NB4 (cell line): ENCODE data around the gene DTNBP1.

Experiments
- DNase-seq: peaks from one replicate; pipeline ENCODE4 v3.0.0; 2010; ENCODE audit warnings: low read depth
- H3K4me3 ChIP-seq: one replicate; pipeline ENCODE4 v1.5.1; 2011; ENCODE audit warnings: mild to moderate bottlenecking, low read depth, low read length, moderate library complexity
- MYC ChIP-seq: IDR thresholded peaks from 2 replicates; pipeline ENCODE4 v1.6.1; 2011; ENCODE audit warnings: low read depth, low read length
- POLR2A ChIP-seq: IDR thresholded peaks from 2 replicates; pipeline ENCODE4 v1.6.1; 2011; ENCODE audit warnings: mild to moderate bottlenecking; ENCODE audit not compliant: insufficient read length; ENCODE audit errors: extremely low read depth
- TF ChIP-seq, protein P1 (sequence below): IDR thresholded peaks from one replicate; pipeline ENCODE4 v1.5.1; 2012; ENCODE audit warnings: low read depth, low read length
- TF ChIP-seq, protein P2 (sequence below): IDR thresholded peaks from 2 replicates; pipeline ENCODE4 v1.6.1; 2011; ENCODE audit warnings: low read depth, low read length

Gene DTNBP1

DNA sequence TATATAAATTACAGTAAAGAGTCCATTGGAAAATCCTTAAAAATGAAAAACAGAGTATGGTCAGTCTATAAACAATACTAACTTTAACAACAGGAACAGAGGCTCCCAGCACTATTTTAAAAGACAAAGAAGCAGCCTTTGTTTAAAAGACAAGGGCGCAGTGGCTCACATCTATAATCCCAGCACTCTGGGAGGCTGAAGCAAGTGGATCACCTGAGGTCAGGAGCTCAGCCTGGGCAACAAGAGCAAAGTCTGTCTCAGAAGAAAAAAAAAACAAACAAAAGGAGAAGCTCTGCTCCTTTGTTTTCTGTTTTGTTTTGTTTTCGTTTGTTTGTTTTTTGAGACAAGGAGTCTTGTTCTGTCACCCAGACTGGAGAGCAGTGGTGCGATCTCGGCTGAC lies 89.4 kb downstream of the DTNBP1 start:
- no peak overlapping the region for H3K4me3 ChIP-seq
- no peak for TF ChIP-seq MYC
- TF ChIP-seq, protein P1, sequence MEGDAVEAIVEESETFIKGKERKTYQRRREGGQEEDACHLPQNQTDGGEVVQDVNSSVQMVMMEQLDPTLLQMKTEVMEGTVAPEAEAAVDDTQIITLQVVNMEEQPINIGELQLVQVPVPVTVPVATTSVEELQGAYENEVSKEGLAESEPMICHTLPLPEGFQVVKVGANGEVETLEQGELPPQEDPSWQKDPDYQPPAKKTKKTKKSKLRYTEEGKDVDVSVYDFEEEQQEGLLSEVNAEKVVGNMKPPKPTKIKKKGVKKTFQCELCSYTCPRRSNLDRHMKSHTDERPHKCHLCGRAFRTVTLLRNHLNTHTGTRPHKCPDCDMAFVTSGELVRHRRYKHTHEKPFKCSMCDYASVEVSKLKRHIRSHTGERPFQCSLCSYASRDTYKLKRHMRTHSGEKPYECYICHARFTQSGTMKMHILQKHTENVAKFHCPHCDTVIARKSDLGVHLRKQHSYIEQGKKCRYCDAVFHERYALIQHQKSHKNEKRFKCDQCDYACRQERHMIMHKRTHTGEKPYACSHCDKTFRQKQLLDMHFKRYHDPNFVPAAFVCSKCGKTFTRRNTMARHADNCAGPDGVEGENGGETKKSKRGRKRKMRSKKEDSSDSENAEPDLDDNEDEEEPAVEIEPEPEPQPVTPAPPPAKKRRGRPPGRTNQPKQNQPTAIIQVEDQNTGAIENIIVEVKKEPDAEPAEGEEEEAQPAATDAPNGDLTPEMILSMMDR, result no peak
- no peak for TF ChIP-seq POLR2A
- TF ChIP-seq, protein P2, sequence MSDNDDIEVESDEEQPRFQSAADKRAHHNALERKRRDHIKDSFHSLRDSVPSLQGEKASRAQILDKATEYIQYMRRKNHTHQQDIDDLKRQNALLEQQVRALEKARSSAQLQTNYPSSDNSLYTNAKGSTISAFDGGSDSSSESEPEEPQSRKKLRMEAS, result no peak
- no peak for DNase-seq

DNA sequence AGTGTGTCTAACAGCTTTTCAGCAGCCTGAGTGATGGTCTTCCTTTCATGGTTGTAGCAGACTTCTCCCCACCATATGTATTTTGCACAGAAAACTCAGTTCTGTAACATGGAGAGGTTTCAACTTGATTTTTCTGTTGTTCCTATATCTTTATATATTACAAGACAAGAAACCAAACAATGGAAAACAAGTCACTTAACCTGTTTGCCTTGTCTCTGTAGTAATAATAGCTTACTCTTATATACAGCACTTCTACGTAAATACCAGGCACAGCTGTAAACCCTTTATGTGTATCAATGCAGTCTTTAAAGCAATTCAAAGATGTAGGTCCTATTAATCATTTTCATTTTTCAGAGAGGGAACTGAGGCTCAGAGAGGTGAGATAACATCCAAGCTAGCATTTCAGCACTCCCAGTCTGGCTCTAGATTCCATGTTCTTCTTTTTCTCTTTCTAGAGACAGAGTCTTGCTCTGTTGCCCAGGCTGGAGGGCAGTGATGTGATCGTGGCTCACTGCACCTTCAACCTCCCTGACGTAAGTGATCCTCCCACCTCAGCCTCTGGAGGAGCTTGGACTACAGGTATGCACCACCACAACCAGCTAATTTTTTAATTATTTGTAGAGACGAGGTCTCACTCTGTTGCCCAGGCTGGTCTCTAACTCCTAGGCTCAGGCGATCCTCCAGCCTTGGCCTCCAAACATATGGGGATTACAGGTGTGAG lies 90.4 kb downstream of the DTNBP1 start:
- DNase-seq, result no peak
- TF ChIP-seq, protein P2, result no peak
- TF ChIP-seq POLR2A (no peak), MYC (no peak)
- TF ChIP-seq, protein P1, result no peak
- no peak overlapping the region for H3K4me3 ChIP-seq

DNA sequence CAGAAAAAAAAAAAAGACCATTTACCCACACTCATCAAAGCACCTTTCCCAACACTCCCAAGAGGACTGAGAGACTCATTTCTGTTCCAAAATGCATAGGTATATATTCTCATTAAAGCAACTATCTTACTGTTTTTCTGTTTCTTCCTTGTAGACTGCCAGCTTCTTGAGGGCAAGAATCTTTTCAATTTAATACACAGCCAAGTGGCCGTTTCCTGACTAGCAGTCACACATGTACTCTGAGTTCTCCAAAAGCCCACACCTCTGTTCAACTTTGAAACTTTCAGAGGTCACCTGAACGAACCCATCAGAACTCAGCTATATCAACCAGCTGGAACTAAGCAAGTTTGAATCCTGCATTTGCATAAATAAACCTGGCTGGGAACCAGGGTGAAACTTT lies 92.7 kb downstream of the DTNBP1 start:
- TF ChIP-seq MYC, result no peak
- TF ChIP-seq POLR2A, result no peak
- TF ChIP-seq, protein P2, result no peak
- TF ChIP-seq, protein P1, result no peak
- H3K4me3 ChIP-seq, result no peak overlapping the region
- no peak for DNase-seq

DNA sequence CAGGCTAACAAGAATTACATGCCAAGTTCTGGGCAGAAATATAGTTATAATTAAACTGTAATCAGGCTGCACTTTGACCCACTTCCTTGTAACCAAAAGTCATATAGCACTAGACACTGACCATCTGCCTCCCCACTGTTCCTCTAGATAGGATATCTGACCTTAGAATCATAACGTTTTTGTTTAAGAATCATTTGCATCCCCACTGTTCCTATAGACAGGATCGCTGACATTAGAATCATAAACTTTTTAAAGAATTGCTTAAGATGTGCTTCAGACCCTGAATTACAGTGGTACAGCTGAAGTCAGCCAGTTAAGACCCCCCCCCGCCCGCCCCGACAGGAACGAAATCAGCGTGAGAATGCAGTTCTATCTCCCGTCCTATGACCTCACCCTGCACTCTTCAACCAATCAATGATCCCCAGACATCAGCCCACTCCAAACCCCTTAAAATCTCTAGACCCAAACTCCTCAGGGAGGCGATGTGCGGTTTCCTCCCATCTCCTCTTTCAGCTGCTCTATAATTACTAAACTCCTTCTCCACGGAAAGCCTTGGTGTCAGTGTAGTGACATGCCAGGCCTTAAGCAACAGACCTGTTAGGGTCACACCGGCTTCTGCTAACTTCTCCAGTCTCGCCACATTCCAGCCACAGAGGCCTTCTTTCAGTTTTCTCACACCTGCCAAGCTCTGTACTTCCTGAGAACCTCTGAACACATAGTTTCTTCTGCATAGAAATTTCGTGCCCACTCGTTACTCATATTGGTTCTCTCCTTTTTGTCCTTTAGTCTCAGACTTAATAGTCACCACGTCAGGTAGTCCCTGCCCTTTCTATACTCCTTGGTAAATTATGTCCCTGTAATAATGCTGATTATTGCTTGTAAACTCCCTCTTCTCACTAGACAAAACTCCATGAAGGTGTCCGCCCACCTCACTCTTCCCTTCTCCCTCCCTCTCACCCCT lies 93.5 kb downstream of the DTNBP1 start:
- TF ChIP-seq POLR2A (no peak), MYC (0 out of 2 replicates have a peak, but pooled peaks have one; percentile 11)
- TF ChIP-seq, protein P2, result peak; percentile 29; the same call in 1 of the 2 replicates
- TF ChIP-seq, protein P1, result no peak
- peak; percentile 93 for DNase-seq
- H3K4me3 ChIP-seq, result peak overlapping the region; percentile 38

DNA sequence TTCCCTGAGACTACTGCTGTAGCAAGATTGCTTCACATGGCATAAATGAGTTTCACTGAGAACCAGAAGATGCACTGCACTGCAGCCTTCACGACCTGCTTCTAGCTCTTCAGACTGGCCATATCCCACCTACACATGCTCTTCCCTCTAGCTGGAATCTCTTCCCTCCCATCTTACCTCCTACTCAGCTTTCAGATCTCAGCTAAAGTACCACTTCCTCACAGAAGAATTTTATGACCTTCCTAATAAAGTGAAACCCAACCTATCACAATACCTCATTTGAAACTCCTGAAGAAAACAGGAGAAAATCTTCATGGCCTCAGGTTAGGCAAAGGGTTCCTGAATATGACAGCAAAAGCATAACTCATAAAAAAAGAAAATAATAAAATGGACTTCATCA lies 99.9 kb downstream of the DTNBP1 start:
- DNase-seq, result no peak
- no peak for TF ChIP-seq POLR2A
- TF ChIP-seq, protein P2, result no peak
- TF ChIP-seq MYC, result no peak
- TF ChIP-seq, protein P1, result no peak
- no peak overlapping the region for H3K4me3 ChIP-seq
